ENCODE measurements around the gene RABGEF1.
"Not testable (repeated sequence)": the region's sequence is repeated elsewhere in the genome, so short reads cannot be mapped to it uniquely, and the experiment has no call there.

RABGEF1 gene

DNA sequence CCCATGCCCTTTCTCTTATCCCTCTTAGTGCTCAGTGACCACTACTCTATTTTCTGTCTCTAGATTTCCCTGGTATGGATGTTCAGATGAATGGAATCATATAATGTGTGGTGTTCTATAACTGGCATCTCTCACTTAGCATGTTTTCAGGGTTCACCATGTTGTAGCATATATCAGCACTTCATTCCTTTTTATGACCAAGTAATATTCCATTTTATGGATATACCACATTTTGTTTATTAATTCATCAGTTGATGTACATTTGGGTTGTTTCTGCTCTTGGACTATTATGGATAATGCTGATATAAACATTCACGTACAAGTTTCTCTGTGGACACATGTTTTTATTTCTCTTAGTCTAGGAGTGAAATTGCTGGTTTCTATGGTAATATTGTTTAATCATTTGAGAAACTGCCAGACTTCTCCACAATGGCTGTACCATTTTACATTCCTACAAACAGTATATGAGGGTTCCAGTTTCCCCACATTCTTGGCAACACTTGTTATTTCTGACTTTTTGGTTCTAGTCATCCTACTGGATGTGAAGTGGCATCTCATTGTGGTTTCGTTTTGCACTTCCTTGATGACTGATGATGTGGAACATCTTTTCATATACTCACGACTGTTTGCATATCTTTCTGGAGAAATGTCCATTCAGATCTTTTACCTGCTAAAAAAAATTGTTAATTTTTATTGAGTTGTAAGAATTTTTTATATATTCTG is 23.3 kb downstream of the RABGEF1 start:
- H3K27me3 ChIP-seq (ENCODE audit: control insufficient read depth, insufficient read depth, low read length); H3K36me3 ChIP-seq (ENCODE audit: control insufficient read depth, insufficient read depth, low read length); H3K4me1 ChIP-seq (ENCODE audit: control insufficient read depth, insufficient read depth, low read length); H3K9me3 ChIP-seq (ENCODE audit: control insufficient read depth, insufficient read depth, low read length); H3K4me3 ChIP-seq (ENCODE audit: low read length); DNase-seq (ENCODE audit: low read depth, low spot score); H3K27ac ChIP-seq (ENCODE audit: low read length): not testable (repeated sequence)
- WGBS (ENCODE audit: insufficient coverage, insufficient read length): no CpG with 5 or more reads among the region's 3 CpGs

- H3K9me3 ChIP-seq (ENCODE audit: control insufficient read depth, insufficient read depth, low read length); H3K4me1 ChIP-seq (ENCODE audit: control insufficient read depth, insufficient read depth, low read length); H3K4me3 ChIP-seq (ENCODE audit: low read length); H3K36me3 ChIP-seq (ENCODE audit: control insufficient read depth, insufficient read depth, low read length); H3K27me3 ChIP-seq (ENCODE audit: control insufficient read depth, insufficient read depth, low read length); DNase-seq (ENCODE audit: low read depth, low spot score); H3K27ac ChIP-seq (ENCODE audit: low read length): not testable (repeated sequence)
- WGBS (ENCODE audit: insufficient coverage, insufficient read length): no CpG with 5 or more reads among the region's 1 CpG
Measured at GRCh38 chr7:66764905-66765304, 24.4 kb downstream of the RABGEF1 start.

GRCh38 chr7:66765322-66766025 is 24.9 kb downstream of the RABGEF1 start:
- not testable (repeated sequence) for DNase-seq (ENCODE audit: low read depth, low spot score); H3K9me3 ChIP-seq (ENCODE audit: control insufficient read depth, insufficient read depth, low read length); H3K27me3 ChIP-seq (ENCODE audit: control insufficient read depth, insufficient read depth, low read length); H3K36me3 ChIP-seq (ENCODE audit: control insufficient read depth, insufficient read depth, low read length); H3K27ac ChIP-seq (ENCODE audit: low read length); H3K4me1 ChIP-seq (ENCODE audit: control insufficient read depth, insufficient read depth, low read length); H3K4me3 ChIP-seq (ENCODE audit: low read length)
- WGBS (ENCODE audit: insufficient coverage, insufficient read length): no CpG with 5 or more reads among the region's 6 CpGs

- no peak for DNase-seq (ENCODE audit: low read depth, low spot score)
- Histone ChIP-seq H3K4me3 (ENCODE audit: low read length) (no peak overlapping the region), H3K36me3 (ENCODE audit: control insufficient read depth, insufficient read depth, low read length) (no peaks in the 10 kb centered on the region), H3K9me3 (ENCODE audit: control insufficient read depth, insufficient read depth, low read length) (no peaks in the 10 kb centered on the region), H3K4me1 (ENCODE audit: control insufficient read depth, insufficient read depth, low read length) (no peaks in the 10 kb centered on the region), H3K27ac (ENCODE audit: low read length) (no peak overlapping the region), H3K27me3 (ENCODE audit: control insufficient read depth, insufficient read depth, low read length) (no peaks in the 10 kb centered on the region)
- WGBS (ENCODE audit: insufficient coverage, insufficient read length): no CpG with 5 or more reads among the region's 5 CpGs
Measured at GRCh38 chr7:66766041-66766440, 25.5 kb downstream of the RABGEF1 start.

DNA sequence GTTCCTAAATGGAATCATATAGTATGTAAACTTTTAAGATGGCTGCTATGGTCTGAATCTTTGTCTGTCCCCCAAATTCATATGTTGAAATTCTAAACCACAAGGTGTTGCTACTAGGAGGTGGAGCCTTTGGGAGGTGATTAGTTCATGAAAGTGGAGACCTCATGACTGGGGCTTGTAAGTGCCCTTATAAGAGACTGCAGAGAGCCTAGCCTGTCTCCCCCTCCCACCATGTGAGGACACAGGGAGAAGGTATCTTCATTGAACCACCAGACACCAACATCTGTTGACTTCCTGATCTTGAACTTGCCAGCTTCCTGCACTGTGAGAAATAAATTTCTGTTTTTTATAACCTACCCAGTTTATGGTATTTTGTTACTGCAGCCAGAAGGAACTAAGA is 27.0 kb downstream of the RABGEF1 start:
- not testable (repeated sequence) for H3K4me1 ChIP-seq (ENCODE audit: control insufficient read depth, insufficient read depth, low read length); H3K36me3 ChIP-seq (ENCODE audit: control insufficient read depth, insufficient read depth, low read length); H3K27ac ChIP-seq (ENCODE audit: low read length); H3K9me3 ChIP-seq (ENCODE audit: control insufficient read depth, insufficient read depth, low read length); H3K27me3 ChIP-seq (ENCODE audit: control insufficient read depth, insufficient read depth, low read length); DNase-seq (ENCODE audit: low read depth, low spot score); H3K4me3 ChIP-seq (ENCODE audit: low read length)

GRCh38 chr7:66768865-66769832 is 28.6 kb downstream of the RABGEF1 start:
- WGBS (ENCODE audit: insufficient coverage, insufficient read length): no CpG with 5 or more reads among the region's 5 CpGs
- H3K9me3 ChIP-seq (ENCODE audit: control insufficient read depth, insufficient read depth, low read length): no peaks in the 10 kb centered on the region

DNA sequence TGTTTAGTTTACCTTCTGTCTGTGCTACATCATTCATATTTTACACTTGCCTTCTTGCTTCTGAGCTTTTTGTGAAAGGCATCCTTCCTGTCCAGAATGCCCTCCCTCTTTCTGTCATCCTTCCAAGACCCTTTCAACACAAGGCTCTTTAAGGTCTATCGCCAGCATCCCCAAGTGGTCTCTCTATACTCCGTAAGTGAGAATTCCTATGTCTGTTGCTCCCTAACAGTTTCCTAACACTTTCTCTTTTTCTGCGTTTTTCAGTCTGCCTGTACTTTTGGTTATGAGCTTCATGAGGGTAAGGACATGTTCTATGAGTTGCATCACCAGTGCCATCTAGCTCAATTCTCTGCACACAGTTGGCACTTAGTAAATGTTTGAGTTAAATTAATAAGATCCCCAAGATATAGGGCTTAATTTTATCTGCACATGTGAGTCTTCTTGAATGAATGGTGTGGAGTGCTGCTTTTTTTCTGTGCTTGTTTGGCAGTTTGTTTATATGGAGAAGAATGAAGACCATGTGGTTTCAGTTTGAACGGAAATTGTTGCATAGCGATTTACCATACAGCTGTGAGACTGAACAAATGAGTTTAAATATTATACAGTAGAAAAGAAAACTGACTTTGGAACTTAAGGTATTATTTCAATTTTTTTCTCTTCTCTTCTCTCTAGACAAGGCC is 29.4 kb downstream of the RABGEF1 start:
- Histone ChIP-seq H3K27ac (ENCODE audit: low read length) (no peak overlapping the region), H3K27me3 (ENCODE audit: control insufficient read depth, insufficient read depth, low read length) (no peaks in the 10 kb centered on the region), H3K36me3 (ENCODE audit: control insufficient read depth, insufficient read depth, low read length) (no peaks in the 10 kb centered on the region; the same call in 1 of the 2 replicates), H3K9me3 (ENCODE audit: control insufficient read depth, insufficient read depth, low read length) (no peaks in the 10 kb centered on the region), H3K4me1 (ENCODE audit: control insufficient read depth, insufficient read depth, low read length) (no peaks in the 10 kb centered on the region), H3K4me3 (ENCODE audit: low read length) (no peak overlapping the region)
- WGBS (ENCODE audit: insufficient coverage, insufficient read length): no CpG with 5 or more reads among the region's 5 CpGs
- DNase-seq (ENCODE audit: low read depth, low spot score): no peak

More at GRCh38 chr7:66768865-66769832, 28.6 kb downstream of the RABGEF1 start:
- no peak for DNase-seq (ENCODE audit: low read depth, low spot score)
- Histone ChIP-seq H3K36me3 (ENCODE audit: control insufficient read depth, insufficient read depth, low read length) (no peaks in the 10 kb centered on the region; the same call in 1 of the 2 replicates), H3K27ac (ENCODE audit: low read length) (no peak overlapping the region), H3K4me3 (ENCODE audit: low read length) (no peak overlapping the region), H3K27me3 (ENCODE audit: control insufficient read depth, insufficient read depth, low read length) (no peaks in the 10 kb centered on the region), H3K4me1 (ENCODE audit: control insufficient read depth, insufficient read depth, low read length) (no peaks in the 10 kb centered on the region)

DNA sequence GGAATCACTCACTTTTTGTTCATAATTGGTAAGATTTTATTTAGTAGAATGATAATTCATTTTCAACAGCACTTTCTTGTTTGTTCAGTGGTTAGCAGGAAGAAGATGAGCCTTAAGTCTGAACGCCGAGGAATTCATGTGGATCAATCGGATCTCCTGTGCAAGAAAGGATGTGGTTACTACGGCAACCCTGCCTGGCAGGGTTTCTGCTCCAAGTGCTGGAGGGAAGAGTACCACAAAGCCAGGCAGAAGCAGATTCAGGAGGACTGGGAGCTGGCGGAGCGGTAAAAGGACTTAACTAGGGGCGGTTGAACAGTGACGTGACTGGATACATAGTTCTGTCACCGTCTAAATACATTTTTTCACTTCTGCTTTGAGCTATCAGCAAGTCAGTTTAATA is 31.3 kb downstream of the RABGEF1 start:
- no peak overlapping the region for H3K27ac ChIP-seq (ENCODE audit: low read length)
- DNase-seq (ENCODE audit: low read depth, low spot score): no peak
- no peaks in the 10 kb centered on the region for H3K9me3 ChIP-seq (ENCODE audit: control insufficient read depth, insufficient read depth, low read length)
- no peaks in the 10 kb centered on the region for H3K27me3 ChIP-seq (ENCODE audit: control insufficient read depth, insufficient read depth, low read length)
- no CpG with 5 or more reads among the region's 9 CpGs for WGBS (ENCODE audit: insufficient coverage, insufficient read length)
- no peaks in the 10 kb centered on the region for H3K4me1 ChIP-seq (ENCODE audit: control insufficient read depth, insufficient read depth, low read length)
- H3K36me3 ChIP-seq (ENCODE audit: control insufficient read depth, insufficient read depth, low read length): no peaks in the 10 kb centered on the region; the same call in 1 of the 2 replicates
- H3K4me3 ChIP-seq (ENCODE audit: low read length): no peak overlapping the region

- not testable (repeated sequence) for H3K4me3 ChIP-seq (ENCODE audit: low read length); H3K9me3 ChIP-seq (ENCODE audit: control insufficient read depth, insufficient read depth, low read length); H3K4me1 ChIP-seq (ENCODE audit: control insufficient read depth, insufficient read depth, low read length); H3K27ac ChIP-seq (ENCODE audit: low read length); H3K36me3 ChIP-seq (ENCODE audit: control insufficient read depth, insufficient read depth, low read length); DNase-seq (ENCODE audit: low read depth, low spot score); H3K27me3 ChIP-seq (ENCODE audit: control insufficient read depth, insufficient read depth, low read length)
- WGBS (ENCODE audit: insufficient coverage, insufficient read length): no CpG with 5 or more reads among the region's 4 CpGs
Measured at GRCh38 chr7:66773744-66774143, 33.2 kb downstream of the RABGEF1 start.

- not testable (repeated sequence) for H3K27ac ChIP-seq (ENCODE audit: low read length); H3K36me3 ChIP-seq (ENCODE audit: control insufficient read depth, insufficient read depth, low read length); H3K27me3 ChIP-seq (ENCODE audit: control insufficient read depth, insufficient read depth, low read length); H3K4me1 ChIP-seq (ENCODE audit: control insufficient read depth, insufficient read depth, low read length); DNase-seq (ENCODE audit: low read depth, low spot score); H3K4me3 ChIP-seq (ENCODE audit: low read length); H3K9me3 ChIP-seq (ENCODE audit: control insufficient read depth, insufficient read depth, low read length)
- no CpG with 5 or more reads among the region's 5 CpGs for WGBS (ENCODE audit: insufficient coverage, insufficient read length)
Measured at GRCh38 chr7:66776383-66776782, 35.9 kb downstream of the RABGEF1 start.

All from iPS DF 6.9 (cell line).